Measurements from ENCODE around the gene ATG2B. TPM values are rescaled to one million over a fixed set of nuclear protein-coding genes. Genes with fewer than 3 reads are reported as not detected.

Gene ATG2B
- total RNA-seq, 3 donors from 2014 or later (not counting 1 experiment from before 2014, with no cell fraction given): 34.8 to 45.6 (median 35.8) TPM

DNA sequence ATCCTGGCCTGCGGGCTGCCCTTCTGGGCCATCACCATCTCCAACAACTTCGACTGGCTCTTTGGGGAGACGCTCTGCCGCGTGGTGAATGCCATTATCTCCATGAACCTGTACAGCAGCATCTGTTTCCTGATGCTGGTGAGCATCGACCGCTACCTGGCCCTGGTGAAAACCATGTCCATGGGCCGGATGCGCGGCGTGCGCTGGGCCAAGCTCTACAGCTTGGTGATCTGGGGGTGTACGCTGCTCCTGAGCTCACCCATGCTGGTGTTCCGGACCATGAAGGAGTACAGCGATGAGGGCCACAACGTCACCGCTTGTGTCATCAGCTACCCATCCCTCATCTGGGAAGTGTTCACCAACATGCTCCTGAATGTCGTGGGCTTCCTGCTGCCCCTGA is 122.5 kb downstream of the ATG2B start:
- ATAC-seq: no peak

DNA sequence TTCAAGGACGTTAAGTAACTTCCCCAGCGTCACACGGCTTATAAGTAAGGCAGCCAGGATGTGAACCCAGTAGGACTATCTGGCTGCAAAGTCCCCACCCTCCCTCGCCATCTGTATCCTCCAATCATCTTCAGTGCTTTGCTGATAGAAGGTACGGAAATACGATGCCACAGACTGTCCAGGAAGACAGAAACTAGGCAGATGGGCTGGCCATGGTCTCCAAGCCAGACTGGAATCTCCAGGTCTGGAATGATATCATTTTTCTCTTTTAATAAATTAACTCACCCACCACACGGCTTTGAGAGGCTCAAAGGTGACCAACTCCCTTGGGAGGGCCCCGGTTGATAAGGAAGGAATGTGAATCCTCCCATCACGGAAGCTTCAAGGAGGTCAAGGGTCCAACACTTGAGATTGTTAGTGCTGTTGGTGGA is 123.4 kb downstream of the ATG2B start:
- Mint-ChIP-seq H3K4me1 (no peaks in the 10 kb centered on the region), H3K9me3 (no peaks in the 10 kb centered on the region), H3K27me3 (ENCODE audit: low read depth in 2 of 2) (peaks cover 3 to 4% of the 10 kb centered on the region in 2 donors), H3K27ac (no peak overlapping the region), H3K36me3 (no peaks in the 10 kb centered on the region), H3K4me3 (no peak overlapping the region)
- ATAC-seq: no peak
- intact Hi-C loops (cut with micrococcal nuclease): no loop called here
- WGBS (ENCODE audit: insufficient coverage): 77% methylated on average over 9 of the region's 9 CpGs
- Histone ChIP-seq H3K4me1 (ENCODE audit: control insufficient read depth, insufficient read depth, low read length) (no peaks in the 10 kb centered on the region), H3K27me3 (ENCODE audit: control insufficient read depth, insufficient read depth, low read length) (no peaks in the 10 kb centered on the region), H3K9me3 (ENCODE audit: control insufficient read depth, insufficient read depth, low read length) (no peaks in the 10 kb centered on the region), H3K27ac (ENCODE audit: low read length) (no peak overlapping the region), H3K4me3 (ENCODE audit: low read length) (no peak overlapping the region), H3K36me3 (ENCODE audit: control insufficient read depth, insufficient read depth, low read length) (no peaks in the 10 kb centered on the region)
- TF ChIP-seq, protein P1, sequence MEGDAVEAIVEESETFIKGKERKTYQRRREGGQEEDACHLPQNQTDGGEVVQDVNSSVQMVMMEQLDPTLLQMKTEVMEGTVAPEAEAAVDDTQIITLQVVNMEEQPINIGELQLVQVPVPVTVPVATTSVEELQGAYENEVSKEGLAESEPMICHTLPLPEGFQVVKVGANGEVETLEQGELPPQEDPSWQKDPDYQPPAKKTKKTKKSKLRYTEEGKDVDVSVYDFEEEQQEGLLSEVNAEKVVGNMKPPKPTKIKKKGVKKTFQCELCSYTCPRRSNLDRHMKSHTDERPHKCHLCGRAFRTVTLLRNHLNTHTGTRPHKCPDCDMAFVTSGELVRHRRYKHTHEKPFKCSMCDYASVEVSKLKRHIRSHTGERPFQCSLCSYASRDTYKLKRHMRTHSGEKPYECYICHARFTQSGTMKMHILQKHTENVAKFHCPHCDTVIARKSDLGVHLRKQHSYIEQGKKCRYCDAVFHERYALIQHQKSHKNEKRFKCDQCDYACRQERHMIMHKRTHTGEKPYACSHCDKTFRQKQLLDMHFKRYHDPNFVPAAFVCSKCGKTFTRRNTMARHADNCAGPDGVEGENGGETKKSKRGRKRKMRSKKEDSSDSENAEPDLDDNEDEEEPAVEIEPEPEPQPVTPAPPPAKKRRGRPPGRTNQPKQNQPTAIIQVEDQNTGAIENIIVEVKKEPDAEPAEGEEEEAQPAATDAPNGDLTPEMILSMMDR (IDR thresholded peaks at IDR 0.05): no peak
- no peak for DNase-seq

More for the DNA sequence above, 122.5 kb downstream of the ATG2B start:
- Histone ChIP-seq H3K9me3 (ENCODE audit: control insufficient read depth, insufficient read depth, low read length) (no peaks in the 10 kb centered on the region), H3K27me3 (ENCODE audit: control insufficient read depth, insufficient read depth, low read length) (no peaks in the 10 kb centered on the region), H3K4me1 (ENCODE audit: control insufficient read depth, insufficient read depth, low read length) (no peaks in the 10 kb centered on the region), H3K36me3 (ENCODE audit: control insufficient read depth, insufficient read depth, low read length) (no peaks in the 10 kb centered on the region), H3K27ac (ENCODE audit: low read length) (no peak overlapping the region), H3K4me3 (ENCODE audit: low read length) (no peak overlapping the region)
- Mint-ChIP-seq H3K27me3 (ENCODE audit: low read depth in 2 of 2) (peaks cover 3 to 13% of the 10 kb centered on the region in 2 donors), H3K4me1 (no peaks in the 10 kb centered on the region), H3K4me3 (no peak overlapping the region), H3K9me3 (no peaks in the 10 kb centered on the region), H3K36me3 (no peaks in the 10 kb centered on the region), H3K27ac (no peak overlapping the region)
- DNase-seq: no peak
- WGBS (ENCODE audit: insufficient coverage): 93% methylated on average over 18 of the region's 18 CpGs
- intact Hi-C loops (cut with micrococcal nuclease): no loop called here
- TF ChIP-seq, protein P1 (IDR thresholded peaks at IDR 0.05): no peak

DNA sequence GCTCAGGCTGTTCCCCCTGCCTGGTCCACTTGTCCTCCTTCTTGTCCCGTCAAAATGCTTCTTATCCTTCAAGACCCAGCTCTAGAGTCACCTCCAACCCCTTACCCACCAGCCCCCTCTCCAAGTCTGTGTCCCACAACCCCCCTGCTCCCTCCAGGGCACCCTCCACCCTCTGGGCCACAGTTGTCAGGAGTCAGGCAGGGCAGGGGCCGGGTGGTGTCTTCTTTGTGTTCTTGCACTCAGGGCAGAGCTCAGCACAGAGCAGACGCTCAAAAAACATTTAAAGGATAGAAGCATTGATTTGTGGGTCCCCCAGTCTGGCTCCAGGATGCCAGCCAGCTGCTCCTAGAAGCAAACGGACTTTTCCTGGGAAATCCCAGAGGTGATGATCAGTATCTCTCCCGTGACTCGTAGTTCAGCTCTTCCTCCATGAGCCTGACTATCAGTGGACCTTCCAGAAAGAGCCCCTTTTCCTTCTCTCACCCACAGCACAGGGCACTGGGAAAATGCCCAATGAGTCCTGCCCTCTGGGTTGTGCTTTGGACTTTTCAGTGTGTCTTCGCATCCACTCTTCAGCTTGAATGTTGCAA is 124.4 kb downstream of the ATG2B start:
- WGBS (ENCODE audit: insufficient coverage): 70% methylated on average over 7 of the region's 7 CpGs

More for the DNA sequence above, 124.4 kb downstream of the ATG2B start:
- intact Hi-C loops (cut with micrococcal nuclease): no loop called here
- Mint-ChIP-seq H3K27me3 (ENCODE audit: low read depth in 2 of 2) (peaks cover 0 to 3% of the 10 kb centered on the region in 2 donors), H3K27ac (no peak overlapping the region), H3K4me1 (no peaks in the 10 kb centered on the region), H3K36me3 (no peaks in the 10 kb centered on the region), H3K9me3 (no peaks in the 10 kb centered on the region), H3K4me3 (no peak overlapping the region)
- no peaks in the 10 kb centered on the region for H3K9me3 ChIP-seq (ENCODE audit: control insufficient read depth, insufficient read depth, low read length)
- no peaks in the 10 kb centered on the region for H3K4me1 ChIP-seq (ENCODE audit: control insufficient read depth, insufficient read depth, low read length)
- H3K27ac ChIP-seq (ENCODE audit: low read length): no peak overlapping the region
- TF ChIP-seq, protein P1 (IDR thresholded peaks at IDR 0.05): no peak
- no peak for ATAC-seq
- H3K4me3 ChIP-seq (ENCODE audit: low read length): no peak overlapping the region
- H3K27me3 ChIP-seq (ENCODE audit: control insufficient read depth, insufficient read depth, low read length): no peaks in the 10 kb centered on the region
- no peaks in the 10 kb centered on the region for H3K36me3 ChIP-seq (ENCODE audit: control insufficient read depth, insufficient read depth, low read length)
- no peak for DNase-seq

Data from natural killer cell (primary cell).